Glomerular visceral epithelial cell (primary cell): ENCODE results near the gene ZNF555.
"Not testable (repeated sequence)": the region's sequence is repeated elsewhere in the genome, so short reads cannot be mapped to it uniquely, and the experiment has no call there.

Source experiments
- DNase-seq: peaks from one replicate; pipeline ENCODE4 v3.0.0-alpha.2; 2016; ENCODE audit errors: extremely low spot score

The ZNF555 gene

DNA sequence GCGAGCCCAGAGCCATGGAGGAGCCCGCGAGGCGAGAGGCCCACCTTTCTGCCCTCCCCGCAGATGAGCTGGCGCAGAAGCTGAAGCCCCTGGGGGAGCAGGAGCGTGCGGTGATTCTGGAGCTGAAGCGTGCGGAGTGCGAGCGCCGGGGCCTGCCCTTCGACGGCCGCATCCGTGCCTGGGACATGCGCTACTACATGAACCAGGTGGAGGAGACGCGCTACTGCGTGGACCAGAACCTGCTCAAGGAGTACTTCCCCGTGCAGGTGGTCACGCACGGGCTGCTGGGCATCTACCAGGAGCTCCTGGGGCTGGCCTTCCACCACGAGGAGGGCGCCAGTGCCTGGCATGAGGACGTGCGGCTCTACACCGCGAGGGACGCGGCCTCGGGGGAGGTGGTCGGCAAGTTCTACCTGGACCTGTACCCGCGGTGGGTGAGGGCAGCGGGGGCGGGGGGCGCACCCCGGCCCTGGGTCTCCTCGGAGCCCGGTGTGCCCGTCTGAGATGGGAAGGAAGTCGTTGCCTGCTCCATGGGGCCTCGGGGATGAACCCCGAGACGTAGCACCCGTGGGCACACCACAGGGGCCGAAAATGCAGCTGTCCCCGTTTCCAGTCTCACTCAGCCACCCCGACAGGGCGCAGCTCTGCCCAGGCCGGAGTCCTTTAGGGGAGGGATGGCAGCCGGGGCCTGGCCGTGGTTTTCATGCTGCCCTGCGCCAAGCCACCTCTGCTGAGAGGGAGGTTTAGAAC is 33.7 kb upstream of the ZNF555 start:
- no peak for DNase-seq

GRCh38 chr19:2808129-2808941 is 32.9 kb upstream of the ZNF555 start:
- no peak for DNase-seq

GRCh38 chr19:2809387-2810140 is 31.7 kb upstream of the ZNF555 start:
- no peak for DNase-seq

- no peak for DNase-seq
These were observed 30.9 kb upstream of the ZNF555 start for GRCh38 chr19:2810141-2811091.

GRCh38 chr19:2811221-2811722 is 30.0 kb upstream of the ZNF555 start:
- DNase-seq, result no peak

DNA sequence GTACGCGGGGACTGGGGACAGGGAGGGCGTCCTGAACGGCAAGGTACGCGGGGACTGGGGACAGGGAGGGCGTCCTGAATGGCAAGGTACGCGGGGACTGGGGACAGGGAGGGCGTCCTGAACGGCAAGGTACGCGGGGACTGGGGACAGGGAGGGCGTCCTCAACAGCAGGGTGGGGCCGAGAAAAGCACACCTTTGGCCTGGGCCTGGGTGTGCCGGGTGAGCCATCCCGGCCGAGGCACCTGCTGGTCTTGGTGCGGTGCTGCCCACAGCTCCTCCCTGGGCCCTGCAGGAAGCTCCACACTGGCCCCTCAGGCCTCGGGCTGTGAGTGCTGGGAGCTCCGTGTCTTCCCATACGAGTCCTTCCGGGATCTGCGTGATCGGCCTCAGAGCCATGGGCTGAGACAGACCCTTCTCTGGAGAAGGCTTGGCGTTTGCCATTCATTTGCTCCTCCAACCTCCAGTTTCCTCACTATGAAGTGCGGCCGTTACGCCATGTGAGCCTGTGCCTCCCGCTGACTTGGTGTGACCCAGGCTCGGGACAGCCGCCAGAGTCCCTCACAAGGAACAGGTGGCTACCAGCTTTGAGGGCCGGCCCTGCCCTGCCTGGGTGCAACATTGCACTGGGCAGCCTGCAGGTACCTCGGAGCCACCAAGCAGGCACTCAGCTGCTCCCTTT is 29.4 kb upstream of the ZNF555 start:
- no peak for DNase-seq

GRCh38 chr19:2812414-2813234 is 28.7 kb upstream of the ZNF555 start:
- DNase-seq, result no peak

DNA sequence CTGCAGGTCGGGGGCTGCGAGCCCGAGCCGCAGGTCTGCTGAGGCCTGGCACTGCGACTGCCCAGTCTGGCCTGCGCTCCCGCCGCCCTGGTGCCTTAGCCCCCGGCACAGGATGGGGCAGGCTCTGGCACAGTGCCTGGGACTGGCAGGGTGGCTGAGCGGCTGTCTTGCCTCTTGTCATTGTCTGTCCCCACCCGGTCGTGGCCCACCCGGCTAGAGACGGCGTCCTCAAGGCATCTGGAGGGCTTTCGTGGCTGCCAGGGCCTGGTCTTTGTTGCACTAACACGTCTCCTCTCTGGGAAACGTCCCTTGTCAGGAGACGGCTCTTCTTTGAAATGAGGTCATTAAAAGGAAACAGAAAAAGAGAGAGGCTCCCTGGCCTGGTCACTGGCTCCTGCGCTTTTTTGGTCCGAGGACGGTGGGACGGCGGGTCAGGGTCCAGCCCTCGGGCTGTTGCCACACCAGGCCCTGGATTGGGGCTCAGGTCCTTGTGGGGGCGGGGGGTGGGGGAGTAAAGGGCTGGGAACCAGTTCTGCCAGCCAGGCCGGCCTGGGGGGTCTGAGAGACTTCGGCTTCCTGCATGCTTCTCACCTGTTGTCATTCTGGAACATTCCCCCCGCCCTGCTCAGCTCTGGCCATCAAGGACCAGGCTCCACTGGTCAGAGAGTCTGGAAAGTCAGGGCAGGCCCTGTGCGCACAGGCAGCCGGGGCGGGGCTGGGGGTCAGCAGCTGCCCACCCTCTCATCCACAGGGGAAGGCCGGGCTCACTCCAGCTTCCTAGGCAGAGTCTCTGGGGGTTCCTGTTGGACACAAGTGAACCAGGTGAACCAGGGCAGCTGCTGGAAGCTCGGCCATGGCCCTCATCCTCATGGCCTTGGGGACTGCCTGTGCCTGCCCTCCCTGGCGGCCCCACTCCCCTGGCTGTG is 27.8 kb upstream of the ZNF555 start:
- no peak for DNase-seq

DNA sequence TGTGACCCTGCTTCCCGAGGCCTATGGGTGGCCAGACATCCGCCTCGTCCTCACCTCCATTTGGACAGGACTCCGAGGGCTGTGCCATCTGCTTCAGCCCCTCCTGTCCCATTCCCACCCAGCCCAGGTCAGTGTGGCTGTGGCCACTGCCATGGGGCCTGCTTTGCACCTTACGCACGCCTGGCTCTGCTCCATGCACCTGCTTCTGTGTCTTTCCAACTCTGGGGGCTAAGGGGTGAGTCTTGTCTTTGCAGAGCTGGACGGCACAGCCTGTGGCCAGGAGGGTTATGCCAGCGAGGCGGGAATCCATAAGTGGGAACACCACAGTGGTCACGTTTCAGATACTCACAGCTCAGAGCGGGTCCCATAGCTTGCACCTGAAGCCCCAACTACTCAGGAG is 26.8 kb upstream of the ZNF555 start:
- DNase-seq, result no peak

- DNase-seq, result no peak
These were observed 26.1 kb upstream of the ZNF555 start for GRCh38 chr19:2815191-2815614.

- DNase-seq, result no peak
These were observed 25.4 kb upstream of the ZNF555 start for GRCh38 chr19:2815923-2816322.

- DNase-seq, result no peak
These were observed 24.6 kb upstream of the ZNF555 start for GRCh38 chr19:2816641-2817040.

DNA sequence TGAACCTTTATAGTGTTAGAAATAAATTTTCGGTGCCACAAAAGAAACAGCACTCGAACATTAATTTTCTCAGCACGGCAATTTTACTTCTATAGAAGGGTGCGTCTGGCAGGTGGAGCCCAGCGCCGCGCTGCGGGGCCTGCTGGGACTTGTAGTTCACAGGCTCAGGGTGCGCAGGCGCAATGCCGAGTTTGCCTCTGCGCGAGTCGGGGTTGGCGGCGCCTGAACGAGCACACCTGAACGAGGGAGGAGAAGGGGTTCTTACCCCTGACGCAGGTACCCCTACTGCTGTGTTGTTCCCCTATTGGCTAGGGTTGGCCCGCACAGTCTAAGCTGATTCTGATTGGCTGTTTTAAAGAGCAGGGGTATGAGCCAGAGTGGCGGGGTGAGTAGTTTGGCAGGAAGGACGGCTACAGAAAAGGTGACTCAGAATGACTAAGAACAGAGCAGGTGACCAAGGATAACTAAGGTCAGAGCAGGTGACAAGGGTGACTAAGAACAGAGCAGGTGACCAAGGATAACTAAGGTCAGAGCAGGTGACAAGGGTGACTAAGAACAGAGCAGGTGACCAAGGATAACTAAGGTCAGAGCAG is 23.9 kb upstream of the ZNF555 start:
- DNase-seq, result not testable (repeated sequence)

GRCh38 chr19:2819540-2820111 is 21.6 kb upstream of the ZNF555 start, which contains the start of gene ZNF554:
ZNF554 (plus strand) TSS chr19:2819868; CDS start chr19:2820072, 204 bp downstream.
- DNase-seq, result peak; percentile 97

DNA sequence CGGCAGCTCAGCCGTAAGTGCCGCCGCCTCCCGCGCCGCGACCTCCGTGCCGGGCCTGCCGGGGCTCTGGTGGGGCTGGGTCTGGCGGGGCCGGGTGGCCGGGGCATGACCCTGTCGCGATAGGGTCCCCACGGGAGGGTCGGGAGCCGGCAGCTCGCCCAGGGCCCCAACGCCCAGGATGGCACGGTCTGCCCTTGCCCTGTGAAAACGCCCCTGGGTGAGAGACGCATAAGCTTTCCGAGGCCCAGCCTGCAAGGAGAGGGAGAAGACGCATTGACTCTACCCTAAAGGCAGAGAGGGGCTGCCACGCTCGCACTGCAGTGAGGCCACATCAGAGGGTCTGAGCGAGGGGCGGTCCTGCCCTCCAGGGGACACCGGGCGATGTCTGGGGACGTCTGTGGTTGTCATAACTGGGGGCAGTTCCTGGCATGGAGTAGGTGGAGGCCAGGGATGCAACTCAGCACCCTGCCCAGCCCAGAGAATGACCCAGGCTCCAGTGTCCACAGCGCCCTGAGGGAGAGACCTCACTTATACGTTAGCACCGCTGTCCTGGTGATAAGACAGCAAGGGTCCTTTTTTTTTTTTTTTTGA is 21.1 kb upstream of the ZNF555 start:
- peak; percentile 21 for DNase-seq

- no peak for DNase-seq
These were observed 18.4 kb upstream of the ZNF555 start for GRCh38 chr19:2822846-2823245.

- no peak for DNase-seq
These were observed 17.6 kb upstream of the ZNF555 start for GRCh38 chr19:2823646-2824045.
